ENCODE measurements around the gene GPR75. TPM values are rescaled to one million over a fixed set of nuclear protein-coding genes. Genes with fewer than 3 reads are reported as not detected.
"Not testable (repeated sequence)": the region's sequence is repeated elsewhere in the genome, so short reads cannot be mapped to it uniquely, and the experiment has no call there.

Gene GPR75
- total RNA-seq, 3 donors from 2014 or later (not counting 1 experiment from before 2014, with no cell fraction given) = 3.8 to 4.9 (median 4.1) TPM

DNA sequence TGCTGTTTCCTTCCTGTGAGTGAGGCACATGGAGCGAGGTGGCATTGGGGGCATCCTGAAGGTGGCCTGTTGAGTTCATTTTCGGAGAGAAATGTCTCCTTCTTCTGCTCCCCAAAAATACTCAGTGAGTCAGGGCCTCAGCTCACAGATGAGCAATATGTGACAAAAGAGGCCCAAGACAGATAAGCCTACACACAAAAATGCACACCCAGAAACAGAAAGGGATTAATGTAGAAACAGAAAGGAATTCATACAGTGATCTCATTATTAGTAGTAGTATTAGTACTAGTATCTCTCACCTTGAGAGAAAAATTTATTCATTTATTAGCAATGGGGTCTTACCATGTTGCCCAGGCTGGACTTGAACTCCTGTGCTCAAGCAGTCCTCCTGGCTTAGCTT is 5.1 kb downstream of the GPR75 start:
- DNase-seq (no peak), ATAC-seq (no peak)
- Histone ChIP-seq H3K27me3 (ENCODE audit: control insufficient read depth, insufficient read depth, low read length) (no peaks in the 10 kb centered on the region), H3K4me1 (ENCODE audit: control insufficient read depth, insufficient read depth, low read length) (no peaks in the 10 kb centered on the region), H3K27ac (ENCODE audit: low read length) (no peak overlapping the region), H3K9me3 (ENCODE audit: control insufficient read depth, insufficient read depth, low read length) (no peaks in the 10 kb centered on the region), H3K36me3 (ENCODE audit: control insufficient read depth, insufficient read depth, low read length) (peaks cover 11% of the 10 kb centered on the region), H3K4me3 (ENCODE audit: low read length) (no peak overlapping the region)
- H3K4me1 Mint-ChIP-seq = peaks cover 6 to 9% of the 10 kb centered on the region in 2 donors
- no peak overlapping the region for H3K4me3 Mint-ChIP-seq
- TF ChIP-seq, protein P1, sequence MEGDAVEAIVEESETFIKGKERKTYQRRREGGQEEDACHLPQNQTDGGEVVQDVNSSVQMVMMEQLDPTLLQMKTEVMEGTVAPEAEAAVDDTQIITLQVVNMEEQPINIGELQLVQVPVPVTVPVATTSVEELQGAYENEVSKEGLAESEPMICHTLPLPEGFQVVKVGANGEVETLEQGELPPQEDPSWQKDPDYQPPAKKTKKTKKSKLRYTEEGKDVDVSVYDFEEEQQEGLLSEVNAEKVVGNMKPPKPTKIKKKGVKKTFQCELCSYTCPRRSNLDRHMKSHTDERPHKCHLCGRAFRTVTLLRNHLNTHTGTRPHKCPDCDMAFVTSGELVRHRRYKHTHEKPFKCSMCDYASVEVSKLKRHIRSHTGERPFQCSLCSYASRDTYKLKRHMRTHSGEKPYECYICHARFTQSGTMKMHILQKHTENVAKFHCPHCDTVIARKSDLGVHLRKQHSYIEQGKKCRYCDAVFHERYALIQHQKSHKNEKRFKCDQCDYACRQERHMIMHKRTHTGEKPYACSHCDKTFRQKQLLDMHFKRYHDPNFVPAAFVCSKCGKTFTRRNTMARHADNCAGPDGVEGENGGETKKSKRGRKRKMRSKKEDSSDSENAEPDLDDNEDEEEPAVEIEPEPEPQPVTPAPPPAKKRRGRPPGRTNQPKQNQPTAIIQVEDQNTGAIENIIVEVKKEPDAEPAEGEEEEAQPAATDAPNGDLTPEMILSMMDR (IDR thresholded peaks at IDR 0.05) = no peak
- WGBS (ENCODE audit: insufficient coverage) = 90% methylated on average over 2 of the region's 2 CpGs
- no peaks in the 10 kb centered on the region for H3K27me3 Mint-ChIP-seq (ENCODE audit: low read depth in 2 of 2)
- no peaks in the 10 kb centered on the region for H3K36me3 Mint-ChIP-seq
- H3K9me3 Mint-ChIP-seq = no peaks in the 10 kb centered on the region
- intact Hi-C loops (cut with micrococcal nuclease) = no loop called here
- peak overlapping the region; percentile 44 to 47 for H3K27ac Mint-ChIP-seq

DNA sequence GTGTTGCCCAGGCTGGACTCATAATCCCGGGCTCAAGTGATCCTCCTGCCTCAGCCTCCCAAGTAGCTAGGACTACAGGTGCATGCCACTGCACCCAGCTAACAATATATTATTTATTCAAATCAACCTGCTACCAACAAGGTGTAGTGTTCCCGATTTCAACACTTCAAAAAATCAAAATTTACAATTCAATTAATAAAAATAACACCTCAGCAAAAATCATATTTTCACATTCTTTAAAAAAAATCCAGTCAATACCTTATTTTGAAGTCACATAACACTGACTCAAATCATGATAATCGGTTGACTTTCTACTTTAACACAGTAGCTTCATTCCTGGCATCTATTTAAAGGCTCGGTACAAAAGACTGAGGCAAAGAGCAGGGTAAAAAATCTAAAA is 7.2 kb downstream of the GPR75 start:
- Histone ChIP-seq H3K27ac (ENCODE audit: low read length) (no peak overlapping the region), H3K36me3 (ENCODE audit: control insufficient read depth, insufficient read depth, low read length) (peaks cover 9% of the 10 kb centered on the region), H3K4me1 (ENCODE audit: control insufficient read depth, insufficient read depth, low read length) (no peaks in the 10 kb centered on the region), H3K27me3 (ENCODE audit: control insufficient read depth, insufficient read depth, low read length) (no peaks in the 10 kb centered on the region), H3K9me3 (ENCODE audit: control insufficient read depth, insufficient read depth, low read length) (no peaks in the 10 kb centered on the region), H3K4me3 (ENCODE audit: low read length) (no peak overlapping the region)
- 88% methylated on average over 4 of the region's 4 CpGs for whole genome bisulfite sequencing (ENCODE audit: insufficient coverage)
- no peak for ATAC-seq
- Mint-ChIP-seq H3K36me3 (no peaks in the 10 kb centered on the region), H3K9me3 (no peaks in the 10 kb centered on the region), H3K27ac (peak overlapping the region in 1 of 2 donors; percentile 45), H3K27me3 (ENCODE audit: low read depth in 2 of 2) (no peaks in the 10 kb centered on the region), H3K4me3 (no peak overlapping the region), H3K4me1 (peaks cover 6% of the 10 kb centered on the region in 2 donors)
- no peak for DNase-seq
- intact Hi-C loops (cut with micrococcal nuclease) = no loop called here
- TF ChIP-seq, protein P1 (IDR thresholded peaks at IDR 0.05) = no peak

DNA sequence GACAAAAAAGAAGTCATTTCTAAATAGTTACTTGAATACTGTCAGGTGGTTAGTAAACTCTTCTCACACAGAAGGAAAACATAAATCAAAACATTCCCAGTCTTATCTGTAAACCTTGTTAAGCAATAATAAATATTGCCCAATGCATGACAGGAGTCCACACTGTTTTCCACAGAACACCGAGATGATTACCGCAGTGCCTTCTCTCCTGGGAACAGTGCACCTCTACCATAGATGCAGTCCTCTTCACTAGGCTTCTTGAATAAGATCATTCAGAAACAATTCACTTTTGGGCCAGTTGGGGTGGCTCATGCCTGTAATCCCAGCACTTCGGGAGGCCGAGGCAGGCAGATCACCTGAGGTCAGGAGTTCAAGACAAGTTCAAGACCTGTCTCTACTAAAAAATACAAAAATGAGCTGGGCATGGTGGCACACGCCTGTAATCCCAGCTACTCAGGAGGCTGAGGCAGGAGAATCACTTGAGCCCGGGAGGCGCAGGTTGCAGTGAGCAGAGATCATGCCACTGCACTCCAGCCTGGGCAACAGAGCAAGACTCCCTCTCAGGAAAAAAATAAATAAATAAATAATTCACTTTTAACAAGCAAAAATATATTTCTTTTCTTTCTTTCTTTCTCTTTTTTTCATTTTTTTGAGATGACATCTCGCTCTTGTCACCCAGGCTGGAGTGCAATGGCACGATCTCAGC is 8.6 kb downstream of the GPR75 start:
- H3K27me3 ChIP-seq (ENCODE audit: control insufficient read depth, insufficient read depth, low read length); H3K9me3 Mint-ChIP-seq; H3K36me3 Mint-ChIP-seq; H3K9me3 ChIP-seq (ENCODE audit: control insufficient read depth, insufficient read depth, low read length); H3K27ac Mint-ChIP-seq; H3K27me3 Mint-ChIP-seq (ENCODE audit: low read depth in 2 of 2); H3K4me1 ChIP-seq (ENCODE audit: control insufficient read depth, insufficient read depth, low read length); H3K4me3 ChIP-seq (ENCODE audit: low read length); H3K4me3 Mint-ChIP-seq; intact Hi-C loops (cut with micrococcal nuclease); DNase-seq; H3K27ac ChIP-seq (ENCODE audit: low read length); H3K36me3 ChIP-seq (ENCODE audit: control insufficient read depth, insufficient read depth, low read length); ATAC-seq; H3K4me1 Mint-ChIP-seq: not testable (repeated sequence)
- 98% methylated on average over 9 of the region's 9 CpGs for WGBS (ENCODE audit: insufficient coverage)

DNA sequence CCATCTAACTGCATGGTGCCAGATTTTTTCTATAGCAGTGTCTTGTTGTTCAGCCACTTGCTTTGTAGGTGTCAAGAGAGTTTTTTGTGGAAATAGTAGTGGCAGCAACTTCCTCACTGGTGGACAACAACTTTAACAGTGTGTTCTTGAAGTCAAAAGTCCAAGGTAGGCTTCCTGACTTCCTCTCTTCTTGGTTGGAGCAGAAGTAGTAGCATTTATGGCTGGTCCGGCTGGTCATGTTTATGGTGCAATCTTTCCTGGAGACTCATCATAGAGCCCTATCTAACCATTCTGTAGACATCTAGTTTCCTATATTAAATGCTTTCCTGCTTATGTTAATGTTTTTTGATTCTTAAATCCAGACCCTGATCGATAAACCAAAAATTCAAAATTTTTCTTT is 11.7 kb downstream of the GPR75 start:
- peaks cover 2% of the 10 kb centered on the region for H3K36me3 ChIP-seq (ENCODE audit: control insufficient read depth, insufficient read depth, low read length)
- Mint-ChIP-seq H3K9me3 (no peaks in the 10 kb centered on the region), H3K4me1 (no peaks in the 10 kb centered on the region), H3K4me3 (no peak overlapping the region), H3K27me3 (ENCODE audit: low read depth in 2 of 2) (no peaks in the 10 kb centered on the region), H3K27ac (no peak overlapping the region), H3K36me3 (no peaks in the 10 kb centered on the region)
- TF ChIP-seq, protein P1 (IDR thresholded peaks at IDR 0.05) = no peak
- H3K4me3 ChIP-seq (ENCODE audit: low read length) = no peak overlapping the region
- no peak for ATAC-seq
- intact Hi-C loops (cut with micrococcal nuclease) = no loop called here
- no peaks in the 10 kb centered on the region for H3K4me1 ChIP-seq (ENCODE audit: control insufficient read depth, insufficient read depth, low read length)
- WGBS (ENCODE audit: insufficient coverage) = 100% methylated on average over 1 of the region's 2 CpGs
- DNase-seq = no peak
- H3K27ac ChIP-seq (ENCODE audit: low read length) = no peak overlapping the region
- H3K27me3 ChIP-seq (ENCODE audit: control insufficient read depth, insufficient read depth, low read length) = no peaks in the 10 kb centered on the region
- H3K9me3 ChIP-seq (ENCODE audit: control insufficient read depth, insufficient read depth, low read length) = no peaks in the 10 kb centered on the region

All from natural killer cell (primary cell).